B cell (primary cell): ENCODE measurements around the gene TGFBR3. TPM values are rescaled to one million over a fixed set of nuclear protein-coding genes. Genes with fewer than 3 reads are reported as not detected.
"Not testable (repeated sequence)": the region's sequence is repeated elsewhere in the genome, so short reads cannot be mapped to it uniquely, and the experiment has no call there.

Experiments used
- ATAC-seq: fragments of 200-7000 bp; cut with Tn5 transposase; one replicate; pipeline ENCODE4 v1.10.0; 2021; ENCODE audit warnings: low read depth, mild to moderate bottlenecking, moderate number of reproducible peaks, moderate library complexity
- CTCF ChIA-PET: fragments of 350-600 bp; sonication (Branson Sonifier 250); formaldehyde crosslinking; loops from one replicate; lab custom pipeline; 2021; ENCODE audit warnings: antibody characterized with exemption, inconsistent platforms; lab: Charles Lee
- POLR2A ChIA-PET: fragments of 350-600 bp; sonication (Branson Sonifier 250); formaldehyde crosslinking; loops from one replicate; lab custom pipeline; 2021; ENCODE audit warnings: antibody characterized with exemption; lab: Charles Lee
- DNase-seq: peaks from one replicate; pipeline ENCODE4 v3.0.0; 2013
- H2AFZ ChIP-seq: 2 replicates; pipeline ENCODE4 v1.6.1; 2012; ENCODE audit warnings: mild to moderate bottlenecking, low read depth, low read length; ENCODE audit not compliant: insufficient read depth, poor library complexity, severe bottlenecking
- H3K27ac ChIP-seq, 2 donors: 1 replicate in 1 of 2; 2 replicates in 1 of 2; pipeline ENCODE4 v1.5.1; 2012 to 2013; ENCODE audit warnings: low read length in 2 of 2, mild to moderate bottlenecking in 2 of 2, moderate library complexity in 1 of 2
- H3K27me3 ChIP-seq, 4 experiments: fragments of 200-600 bp in 1 of 4; sonication (generic) in 1 of 4; replicated peaks in 1 of 4; 1 replicate in 2 of 4; 2 replicates in 2 of 4; pipeline versions ENCODE4 v1.6.1 to v1.7.0; 2013 to 2016; ENCODE audit warnings: low read length in 3 of 4, mild to moderate bottlenecking in 2 of 4, mixed read lengths in 1 of 4, moderate library complexity in 1 of 4; ENCODE audit not compliant: insufficient read depth in 4 of 4, control insufficient read depth in 3 of 4; ENCODE audit errors: control extremely low read depth in 1 of 4
- H3K36me3 ChIP-seq, 2 experiments: replicated peaks in 1 of 2; 1 replicate in 1 of 2; 2 replicates in 1 of 2; pipeline versions ENCODE4 v1.6.1 to v1.7.1; 2013; ENCODE audit warnings: low read length in 1 of 2; ENCODE audit not compliant: insufficient read depth in 2 of 2, control insufficient read depth in 1 of 2; ENCODE audit errors: control extremely low read depth in 1 of 2, extremely low read depth in 1 of 2
- H3K4me1 ChIP-seq, 2 donors: fragments of 200-600 bp in 1 of 2; sonication (generic) in 1 of 2; 1 replicate in 1 of 2; 2 replicates in 1 of 2; pipeline versions ENCODE4 v1.5.1 to v1.6.1; 2013 to 2017; ENCODE audit warnings: low read length in 2 of 2; ENCODE audit not compliant: control insufficient read depth in 2 of 2, insufficient read depth in 2 of 2
- H3K4me2 ChIP-seq: replicated peaks from 2 replicates; pipeline ENCODE3; 2012; ENCODE audit warnings: mild to moderate bottlenecking, low read depth, low read length; ENCODE audit not compliant: poor library complexity, severe bottlenecking
- H3K4me3 ChIP-seq, 5 experiments: fragments of 200-600 bp in 1 of 5; sonication (generic) in 1 of 5; 1 replicate in 3 of 5; 2 replicates in 2 of 5; pipeline versions ENCODE4 v1.5.1 to v1.7.0; 2011 to 2016; ENCODE audit warnings: low read length in 4 of 5, mild to moderate bottlenecking in 4 of 5, low read depth in 2 of 5, control low read depth in 1 of 5, moderate library complexity in 1 of 5; ENCODE audit not compliant: insufficient read depth in 1 of 5; ENCODE audit errors: control extremely low read depth in 1 of 5, extremely low read depth in 1 of 5
- H3K79me2 ChIP-seq: fragments of 200-600 bp; sonication (generic); one replicate; pipeline ENCODE4 v1.6.0; 2016; ENCODE audit warnings: low read length; ENCODE audit not compliant: control insufficient read depth, insufficient read depth
- H3K9ac ChIP-seq: fragments of 200-600 bp; sonication (generic); 2 replicates; pipeline ENCODE4 v1.6.1; 2017; ENCODE audit warnings: mild to moderate bottlenecking, low read length, moderate library complexity
- H3K9me3 ChIP-seq, 3 donors: one replicate each; pipeline versions ENCODE4 v1.6.1 to v1.7.1; 2013; ENCODE audit warnings: low read length in 2 of 3; ENCODE audit not compliant: control insufficient read depth in 2 of 3, insufficient read depth in 1 of 3; ENCODE audit errors: control extremely low read depth in 1 of 3
- H4K20me1 ChIP-seq: 2 replicates; pipeline ENCODE4 v1.6.0; 2012; ENCODE audit warnings: mild to moderate bottlenecking, low read length; ENCODE audit not compliant: insufficient read depth, control insufficient read depth, poor library complexity, severe bottlenecking
- H3K27ac Mint-ChIP-seq: one replicate; pipeline ENCODE4 v1.8.0; 2021; ENCODE audit warnings: mixed read lengths
- H3K27me3 Mint-ChIP-seq: one replicate; pipeline ENCODE4 v1.8.0; 2021; ENCODE audit warnings: mixed read lengths
- H3K4me1 Mint-ChIP-seq: one replicate; pipeline ENCODE4 v1.8.0; 2021; ENCODE audit warnings: mixed read lengths
- H3K4me3 Mint-ChIP-seq: one replicate; pipeline ENCODE4 v1.8.0; 2021; ENCODE audit warnings: mixed read lengths
- H3K9me3 Mint-ChIP-seq: one replicate; pipeline ENCODE4 v1.8.0; 2022; ENCODE audit warnings: mixed read lengths; ENCODE audit not compliant: insufficient read depth
- EZH2 ChIP-seq: IDR thresholded peaks from 2 replicates; pipeline ENCODE4 v1.6.1; 2012; ENCODE audit warnings: borderline replicate concordance, low read depth, mild to moderate bottlenecking, moderate library complexity, low read length; ENCODE audit not compliant: insufficient read depth, poor library complexity, severe bottlenecking
- WGBS: methylation state at CpG from one replicate; pipeline ENCODE4 v1.1.5; 2013; ENCODE audit warnings: missing lambda C conversion rate; ENCODE audit not compliant: insufficient coverage; 5-methylcytosine and 5-hydroxymethylcytosine counted together
- intact Hi-C: fragments of 100-400 bp; cut with micrococcal nuclease; formaldehyde crosslinking; loops from one replicate; pipeline ENCODE4 v1.10.0; 2022
- polyA plus RNA-seq: library from polyadenylated mRNA; depleted of rRNA; stranded (reverse); fragments of >200 nt; gene quantifications from 2 replicates; pipeline ENCODE4 v1.2.3, GENCODE V29; 2012
- total RNA-seq, 2 donors: library from RNA; stranded (reverse); fragments of 120-200 nt in 1 of 2; gene quantifications; 1 replicate in 1 of 2; 2 replicates in 1 of 2; pipeline versions ENCODE4 v1.2.3 to v1.2.4, GENCODE V29; 2013 to 2022
- TF ChIP-seq, protein P1 (sequence below): fragments of 200-600 bp; IDR thresholded peaks from one replicate; pipeline ENCODE4 v1.8.0; 2022; ENCODE audit warnings: antibody characterized with exemption, mild to moderate bottlenecking

The TGFBR3 gene
- total and polyA plus RNA-seq, 2 donors (not counting 1 experiment from before 2014, with no cell fraction given), result 0.10 to 0.12 TPM

DNA sequence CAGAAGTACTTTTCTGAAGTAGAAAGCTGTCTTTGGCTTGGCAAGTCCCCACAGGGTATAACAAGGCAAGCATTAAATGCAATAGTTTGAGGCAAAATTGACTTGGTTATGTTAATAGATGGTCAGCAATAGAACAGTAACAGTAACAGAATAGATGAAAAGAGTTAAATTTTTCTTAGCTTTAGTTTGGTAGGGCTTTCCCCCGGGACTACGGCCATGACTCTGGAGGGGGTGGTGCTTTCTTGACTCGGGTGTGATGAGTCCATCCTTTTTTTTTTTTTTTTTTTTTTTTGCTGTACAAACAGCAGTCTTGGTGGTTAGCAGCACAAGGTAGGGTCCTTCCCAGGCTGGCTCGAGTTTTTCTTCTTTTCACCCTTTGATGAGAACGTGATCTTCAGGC is 219.3 kb downstream of the TGFBR3 start:
- H3K4me3 Mint-ChIP-seq, H3K4me3 ChIP-seq, ATAC-seq, H3K9ac ChIP-seq, POLR2A ChIA-PET, H3K27ac ChIP-seq, H3K4me2 ChIP-seq, CTCF ChIA-PET, H3K9me3 Mint-ChIP-seq, H3K4me1 ChIP-seq, H3K36me3 ChIP-seq, H3K27me3 Mint-ChIP-seq, H3K79me2 ChIP-seq, H4K20me1 ChIP-seq, H3K4me1 Mint-ChIP-seq, H3K27me3 ChIP-seq, H3K9me3 ChIP-seq, DNase-seq, H3K27ac Mint-ChIP-seq, intact Hi-C loops, H2AFZ ChIP-seq: not testable (repeated sequence)
- WGBS, result no CpG with 5 or more reads among the region's 5 CpGs

DNA sequence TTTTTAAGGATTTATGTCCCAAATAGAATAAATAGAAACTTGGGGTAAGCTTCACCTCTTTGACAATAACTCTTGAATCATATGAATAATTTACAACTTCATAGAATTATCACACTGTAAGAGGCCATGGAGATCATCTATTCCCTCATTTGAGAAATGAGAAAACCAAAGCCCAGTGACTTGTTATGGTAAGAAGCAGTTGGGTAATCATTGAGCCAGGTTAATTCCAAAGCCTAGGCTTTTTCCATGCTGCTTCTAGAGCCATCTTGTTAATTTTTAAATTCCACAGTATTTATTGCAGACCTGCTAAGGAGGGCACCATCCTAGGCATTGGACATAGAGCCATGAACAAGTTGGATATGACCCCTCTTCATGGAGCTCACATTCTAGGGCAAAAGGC is 224.8 kb downstream of the TGFBR3 start:
- H3K4me1 ChIP-seq, result no peaks in the 10 kb centered on the region
- H4K20me1 ChIP-seq, result no peaks in the 10 kb centered on the region
- H3K79me2 ChIP-seq, result no peaks in the 10 kb centered on the region
- peaks cover 0 to 2% (median 2%) of the 10 kb centered on the region in 3 donors for H3K9me3 ChIP-seq
- H3K27ac Mint-ChIP-seq, result no peak overlapping the region
- H3K4me3 ChIP-seq, result no peak overlapping the region
- peaks cover 10% of the 10 kb centered on the region for H3K9me3 Mint-ChIP-seq
- POLR2A ChIA-PET, result no interaction called here
- CTCF ChIA-PET, result no interaction called here
- H3K36me3 ChIP-seq, result no peaks in the 10 kb centered on the region
- H3K4me1 Mint-ChIP-seq, result no peaks in the 10 kb centered on the region
- no peak overlapping the region for H3K9ac ChIP-seq
- peaks cover 10% of the 10 kb centered on the region for H3K27me3 Mint-ChIP-seq
- ATAC-seq (no peak), DNase-seq (no peak)
- intact Hi-C loops, result no loop called here
- H3K4me2 ChIP-seq, result no peak overlapping the region
- H3K4me3 Mint-ChIP-seq, result no peak overlapping the region
- TF ChIP-seq, protein P1, sequence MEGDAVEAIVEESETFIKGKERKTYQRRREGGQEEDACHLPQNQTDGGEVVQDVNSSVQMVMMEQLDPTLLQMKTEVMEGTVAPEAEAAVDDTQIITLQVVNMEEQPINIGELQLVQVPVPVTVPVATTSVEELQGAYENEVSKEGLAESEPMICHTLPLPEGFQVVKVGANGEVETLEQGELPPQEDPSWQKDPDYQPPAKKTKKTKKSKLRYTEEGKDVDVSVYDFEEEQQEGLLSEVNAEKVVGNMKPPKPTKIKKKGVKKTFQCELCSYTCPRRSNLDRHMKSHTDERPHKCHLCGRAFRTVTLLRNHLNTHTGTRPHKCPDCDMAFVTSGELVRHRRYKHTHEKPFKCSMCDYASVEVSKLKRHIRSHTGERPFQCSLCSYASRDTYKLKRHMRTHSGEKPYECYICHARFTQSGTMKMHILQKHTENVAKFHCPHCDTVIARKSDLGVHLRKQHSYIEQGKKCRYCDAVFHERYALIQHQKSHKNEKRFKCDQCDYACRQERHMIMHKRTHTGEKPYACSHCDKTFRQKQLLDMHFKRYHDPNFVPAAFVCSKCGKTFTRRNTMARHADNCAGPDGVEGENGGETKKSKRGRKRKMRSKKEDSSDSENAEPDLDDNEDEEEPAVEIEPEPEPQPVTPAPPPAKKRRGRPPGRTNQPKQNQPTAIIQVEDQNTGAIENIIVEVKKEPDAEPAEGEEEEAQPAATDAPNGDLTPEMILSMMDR, result no peak
- TF ChIP-seq EZH2, result no peak
- H2AFZ ChIP-seq, result no peak overlapping the region
- H3K27me3 ChIP-seq, result no peaks in the 10 kb centered on the region
- no peak overlapping the region for H3K27ac ChIP-seq
